EH (cell line): ENCODE results near the gene IL6R.

Experiments used
- DNase-seq: peaks from one replicate; pipeline ENCODE4 v3.0.0-alpha.2; 2015; ENCODE audit warnings: low read depth

The IL6R gene

GRCh38 chr1:154517661-154518060 lies 112.5 kb downstream of the IL6R start:
- no peak for DNase-seq
